ENCODE data around the gene KLHL12. TPM values are rescaled to one million over a fixed set of nuclear protein-coding genes. Genes with fewer than 3 reads are reported as not detected.

The KLHL12 gene
- 10 to 100 TPM; 37.4 to 39.3 TPM for total RNA-seq

GRCh38 chr1:202926581-202927491, at the start of gene KLHL12:
KLHL12 (minus strand) TSS chr1:202927234; CDS start chr1:202925162, 2,072 bp downstream.
- CTCF ChIA-PET, result interaction anchor here (0.6 to 2.1 kb wide), 5 partner anchors 17 to 112 kb away, joined by 3 to 5 read pairs (median 3); partner anchors contain the start of genes PPFIA4 and TMEM183A
- POLR2A ChIA-PET, result interaction anchor here (0.6 to 1.3 kb wide), 6 partner anchors 11 to 679 kb away, joined by 3 to 14 read pairs (median 4); partner anchors contain the start of gene TMEM183A

- ChIA-PET POLR2A (no interaction called here), CTCF (no interaction called here)
Measured at GRCh38 chr1:202976633-202977032, 49.6 kb upstream of the KLHL12 start.

GRCh38 chr1:202974856-202975255, 47.8 kb upstream of the KLHL12 start:
- CTCF ChIA-PET, result no interaction called here
- POLR2A ChIA-PET, result no interaction called here

- POLR2A ChIA-PET, result no interaction called here
- CTCF ChIA-PET, result no interaction called here
Measured at GRCh38 chr1:202972046-202972445, 45.0 kb upstream of the KLHL12 start.

GRCh38 chr1:202968895-202969295, 41.9 kb upstream of the KLHL12 start:
- ChIA-PET CTCF (interaction anchor here (0.7 to 1.8 kb wide), 3 partner anchors 9 to 57 kb away, joined by 3 to 4 read pairs (median 3); partner anchors contain the start of gene PPFIA4), POLR2A (interaction anchor here (1.2 to 1.3 kb wide), 2 partner anchors 14 to 38 kb away, joined by 3 to 4 read pairs; partner anchors contain the start of gene TMEM183A)

GRCh38 chr1:202968351-202968750, 41.3 kb upstream of the KLHL12 start:
- POLR2A ChIA-PET, result interaction anchor here (1.2 to 1.3 kb wide), 2 partner anchors 14 to 39 kb away, joined by 3 to 4 read pairs; partner anchors contain the start of gene TMEM183A

GRCh38 chr1:202967684-202968281, 40.7 kb upstream of the KLHL12 start:
- ChIA-PET POLR2A (interaction anchor here (0.6 to 1.3 kb wide), 3 partner anchors 12 to 39 kb away, joined by 3 to 4 read pairs (median 3); partner anchors contain the start of gene TMEM183A), CTCF (interaction anchor here (0.7 to 1.8 kb wide), 2 partner anchors 13 to 58 kb away, joined by 3 to 4 read pairs; partner anchors contain the start of gene PPFIA4)

More at GRCh38 chr1:202968351-202968750, 41.3 kb upstream of the KLHL12 start:
- CTCF ChIA-PET, result interaction anchor here (0.7 to 1.8 kb wide), 3 partner anchors 9 to 57 kb away, joined by 3 to 4 read pairs (median 3); partner anchors contain the start of gene PPFIA4

GRCh38 chr1:202966006-202966898, 39.2 kb upstream of the KLHL12 start:
- POLR2A ChIA-PET, result no interaction called here
- CTCF ChIA-PET, result no interaction called here

GRCh38 chr1:202965422-202965821, 38.4 kb upstream of the KLHL12 start:
- ChIA-PET POLR2A (interaction anchor here (0.9 kb wide), 1 partner anchor 42 kb away, joined by 3 read pairs; the partner anchor contains the start of gene TMEM183A), CTCF (no interaction called here)

- ChIA-PET CTCF (interaction anchor here (0.6 kb wide), 1 partner anchor 783 kb away, joined by 3 read pairs; no protein-coding TSS in a partner anchor), POLR2A (interaction anchor here (0.9 kb wide), 1 partner anchor 42 kb away, joined by 3 read pairs; the partner anchor contains the start of gene TMEM183A)
Measured at GRCh38 chr1:202964791-202965410, 37.9 kb upstream of the KLHL12 start.

GRCh38 chr1:202961220-202961880, 34.3 kb upstream of the KLHL12 start:
- ChIA-PET POLR2A (no interaction called here), CTCF (no interaction called here)

- CTCF ChIA-PET, result interaction anchor here (0.6 to 0.9 kb wide), 2 partner anchors 9 to 45 kb away, joined by 3 read pairs; no protein-coding TSS in a partner anchor
- POLR2A ChIA-PET, result no interaction called here
Measured at GRCh38 chr1:202959276-202959620, 32.2 kb upstream of the KLHL12 start.

GRCh38 chr1:202958544-202959275, 31.7 kb upstream of the KLHL12 start:
- CTCF ChIA-PET, result interaction anchor here (0.9 kb wide), 1 partner anchor 10 kb away, joined by 3 read pairs; no protein-coding TSS in a partner anchor
- POLR2A ChIA-PET, result no interaction called here

- CTCF ChIA-PET, result no interaction called here
- POLR2A ChIA-PET, result no interaction called here
Measured at GRCh38 chr1:202957733-202958543, 30.9 kb upstream of the KLHL12 start, which contains the start of gene ADIPOR1. ADIPOR1 (minus strand) TSS chr1:202958312; CDS start chr1:202951070, 7,242 bp downstream.

- ChIA-PET CTCF (no interaction called here), POLR2A (no interaction called here)
Measured at GRCh38 chr1:202956969-202957368, 29.9 kb upstream of the KLHL12 start.

GRCh38 chr1:202954057-202954745, 27.2 kb upstream of the KLHL12 start:
- CTCF ChIA-PET, result interaction anchor here (1.5 to 1.7 kb wide), 2 partner anchors 14 to 40 kb away, joined by 3 to 4 read pairs; no protein-coding TSS in a partner anchor
- POLR2A ChIA-PET, result interaction anchor here (1.0 to 1.1 kb wide), 2 partner anchors 14 to 52 kb away, joined by 3 read pairs; no protein-coding TSS in a partner anchor

All from activated CD8-positive, alpha-beta memory T cell treated with anti-CD3 and anti-CD28 coated beads for 36 hours (primary cell).